ENCODE measurements around the gene LACTB.

LACTB gene

DNA sequence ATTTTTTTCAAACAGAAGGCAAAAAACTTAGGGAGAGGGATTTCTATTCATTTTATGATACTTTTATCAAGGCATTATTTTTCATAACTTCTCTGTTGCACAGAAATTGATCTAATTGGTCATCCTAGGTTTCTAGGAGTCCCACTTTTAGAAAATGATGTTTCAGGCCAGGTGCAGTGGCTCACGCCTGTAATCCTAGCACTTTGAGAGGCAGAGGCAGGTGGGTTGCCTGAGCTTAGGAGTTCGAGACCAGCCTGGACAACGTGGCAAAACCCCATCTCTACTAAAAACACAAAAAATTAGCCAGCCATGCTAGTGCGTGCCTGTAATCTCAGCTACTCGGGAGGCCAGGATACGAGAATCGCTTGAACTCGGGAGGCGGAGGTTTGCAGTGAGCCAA, 2.8 kb downstream of the LACTB start:
- no peak for DNase-seq (ENCODE audit: low read depth in 2 of 2)

DNA sequence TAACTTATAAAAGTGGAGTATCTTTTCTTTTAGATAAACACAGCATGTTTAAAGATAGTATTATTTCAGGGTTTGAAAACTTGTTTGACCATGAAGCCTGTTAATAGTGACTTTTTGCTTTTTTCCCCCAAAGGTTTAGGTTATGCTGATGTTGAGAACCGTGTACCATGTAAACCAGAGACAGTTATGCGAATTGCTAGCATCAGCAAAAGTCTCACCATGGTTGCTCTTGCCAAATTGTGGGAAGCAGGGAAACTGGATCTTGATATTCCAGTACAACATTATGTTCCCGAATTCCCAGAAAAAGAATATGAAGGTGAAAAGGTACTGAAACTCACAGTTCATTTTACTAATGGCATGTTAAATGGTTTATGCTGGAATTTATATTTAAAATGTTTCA, 5.1 kb downstream of the LACTB start:
- no peak for DNase-seq (ENCODE audit: low read depth in 2 of 2)

DNA sequence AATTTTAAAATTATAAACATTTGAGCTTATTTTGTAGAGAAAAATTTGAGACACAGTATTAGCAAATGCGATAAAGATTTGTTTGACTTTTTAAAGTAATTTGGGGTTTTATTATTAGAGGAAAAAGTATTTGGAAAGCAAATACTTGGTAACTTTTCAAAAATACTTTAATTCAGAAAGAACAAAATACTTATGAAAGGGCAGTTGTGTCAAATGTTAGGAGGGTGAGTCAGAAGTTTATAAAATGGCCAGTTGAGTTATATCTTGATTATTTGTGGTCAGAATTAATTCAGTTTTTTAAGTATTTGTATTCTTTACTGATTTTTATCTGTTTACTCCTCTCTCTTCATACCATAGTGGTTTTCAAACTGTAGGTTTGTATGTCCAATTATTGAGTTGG, 12.1 kb downstream of the LACTB start:
- no peak for DNase-seq (ENCODE audit: low read depth in 2 of 2)

DNA sequence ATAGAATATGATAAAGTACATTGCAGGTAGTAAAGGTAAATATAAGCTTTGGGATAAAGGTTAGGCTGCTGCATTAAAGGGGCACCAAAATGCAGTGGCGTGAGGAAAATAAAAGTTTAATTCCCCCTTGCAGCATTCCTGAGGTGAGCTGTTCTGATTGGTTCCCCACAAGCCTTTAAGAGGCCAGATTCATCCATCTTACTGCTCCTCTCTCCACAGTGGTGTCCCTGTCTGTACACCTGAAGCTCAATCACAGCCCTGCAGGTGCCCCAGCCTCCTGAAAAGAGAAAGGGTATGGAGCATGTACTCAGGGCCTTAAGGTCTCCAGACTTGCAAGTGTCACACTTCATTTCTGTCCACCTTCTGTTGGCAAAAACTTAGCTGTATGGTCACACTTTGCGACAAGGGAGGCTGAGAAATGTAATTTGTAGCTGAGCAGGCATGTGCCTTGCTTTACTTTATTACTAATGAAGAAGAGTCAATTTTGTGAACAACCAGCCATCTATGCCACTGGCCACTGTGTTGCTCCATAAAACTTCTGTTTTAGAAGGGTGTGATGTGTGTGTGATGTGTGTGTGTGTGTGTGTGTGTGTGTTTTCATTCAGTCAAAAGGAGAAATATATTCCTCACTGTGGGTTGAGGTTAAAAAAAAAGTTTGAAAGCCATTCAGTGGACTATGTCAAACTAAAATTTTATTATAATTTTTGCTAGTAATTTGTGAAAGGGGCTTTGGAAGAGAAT, 12.8 kb downstream of the LACTB start:
- no peak for DNase-seq (ENCODE audit: low read depth in 2 of 2)

DNA sequence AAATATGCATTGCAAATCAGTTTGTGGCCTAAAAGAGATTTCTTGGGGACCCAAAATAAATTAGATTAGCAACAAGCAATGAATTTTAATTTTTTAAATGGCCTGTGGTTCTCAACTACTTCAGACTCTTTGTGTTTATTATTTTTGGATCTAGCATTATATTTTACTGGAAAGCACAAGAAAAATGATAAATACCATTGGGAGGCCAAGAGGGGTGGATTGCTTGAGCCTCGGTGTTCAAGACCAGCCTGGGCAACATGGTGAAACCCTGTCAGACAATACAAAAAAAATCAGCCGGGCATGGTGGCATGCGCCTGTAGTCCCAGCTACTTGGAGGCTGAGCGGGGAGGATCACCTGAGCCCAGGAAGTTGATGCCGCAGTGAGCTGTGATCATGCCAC, 13.6 kb downstream of the LACTB start:
- DNase-seq (ENCODE audit: low read depth in 2 of 2), result no peak

- DNase-seq (ENCODE audit: low read depth in 2 of 2), result no peak
Observed at GRCh38 chr15:63135804-63136203, 14.1 kb downstream of the LACTB start.

- DNase-seq (ENCODE audit: low read depth in 2 of 2), result no peak
Observed at GRCh38 chr15:63136742-63137141, 15.1 kb downstream of the LACTB start.

DNA sequence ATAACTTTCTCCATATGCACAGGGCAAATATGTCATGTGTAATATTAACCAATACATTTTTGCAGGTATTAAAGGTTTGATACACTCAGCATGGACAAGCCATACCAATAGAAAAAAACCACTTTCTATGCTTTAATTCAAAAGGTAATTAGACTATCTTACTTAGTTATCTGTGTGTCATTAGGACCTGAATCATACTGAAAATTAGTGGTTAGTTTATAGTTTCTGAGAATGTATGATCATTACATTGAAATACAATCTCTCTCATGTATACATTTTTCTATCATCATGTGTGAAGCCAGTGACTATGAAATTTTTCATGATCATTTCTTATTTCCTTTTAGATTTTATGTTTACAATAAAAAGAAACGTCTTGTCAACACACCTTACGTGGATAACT, 19.3 kb downstream of the LACTB start:
- DNase-seq (ENCODE audit: low read depth in 2 of 2), result no peak

- no peak for DNase-seq (ENCODE audit: low read depth in 2 of 2)
Observed at GRCh38 chr15:63145426-63145825, 23.8 kb downstream of the LACTB start.

DNA sequence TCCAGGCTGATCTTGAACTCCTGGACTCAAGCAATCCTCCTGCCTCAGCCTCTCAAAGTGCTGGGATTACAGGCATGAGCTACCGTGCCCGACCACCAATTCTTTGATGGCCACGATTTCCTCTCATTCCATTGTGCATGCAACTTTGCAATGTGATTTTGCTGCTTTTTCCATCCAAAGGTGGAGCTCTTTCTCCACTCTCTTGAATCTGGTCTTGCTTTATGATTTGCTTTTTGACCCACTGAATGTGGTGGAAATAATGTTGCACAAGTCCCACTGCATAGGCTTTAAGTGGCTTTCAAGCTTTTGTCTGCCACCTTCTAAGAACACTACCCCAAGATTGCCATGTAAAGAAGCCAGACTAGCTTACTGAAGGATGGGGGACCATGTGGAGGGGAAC, 25.0 kb downstream of the LACTB start:
- DNase-seq (ENCODE audit: low read depth in 2 of 2), result no peak

GRCh38 chr15:63151665-63152064, 30.0 kb downstream of the LACTB start:
- DNase-seq (ENCODE audit: low read depth in 2 of 2), result no peak

DNA sequence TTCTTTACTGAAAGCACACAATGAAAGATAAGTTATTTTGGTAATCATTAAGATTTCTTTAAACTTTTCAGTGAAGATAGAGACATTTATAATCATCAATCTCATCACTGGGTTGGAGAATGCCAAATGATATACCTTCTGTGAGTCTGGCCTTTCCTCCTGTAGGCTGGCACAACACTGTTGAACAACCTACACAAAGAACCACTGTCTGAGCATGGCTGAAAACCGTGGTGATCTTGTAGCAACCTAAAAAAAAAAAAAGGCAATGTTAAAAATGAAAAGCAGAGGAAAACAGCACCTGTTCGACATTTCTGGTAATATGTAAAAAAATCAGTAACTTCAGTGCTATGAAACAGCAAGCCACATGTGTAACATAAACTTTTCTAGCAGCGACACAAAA, 33.8 kb downstream of the LACTB start:
- no peak for DNase-seq (ENCODE audit: low read depth in 2 of 2)

GRCh38 chr15:63156086-63156710, 34.5 kb downstream of the LACTB start:
- DNase-seq (ENCODE audit: low read depth in 2 of 2), result no peak

- no peak for DNase-seq (ENCODE audit: low read depth in 2 of 2)
Observed at GRCh38 chr15:63156755-63157117, 35.1 kb downstream of the LACTB start.

- peak; percentile 64 to 71 for DNase-seq (ENCODE audit: low read depth in 2 of 2)
Observed at GRCh38 chr15:63157118-63157843, 35.6 kb downstream of the LACTB start, which contains the start of gene RPS27L. TSS of gene RPS27L (minus strand) at chr15:63157477. CDS start at chr15:63157405, 72 bp downstream.

- DNase-seq (ENCODE audit: low read depth in 2 of 2), result no peak
Observed at GRCh38 chr15:63157891-63158431, 36.3 kb downstream of the LACTB start.

DNA sequence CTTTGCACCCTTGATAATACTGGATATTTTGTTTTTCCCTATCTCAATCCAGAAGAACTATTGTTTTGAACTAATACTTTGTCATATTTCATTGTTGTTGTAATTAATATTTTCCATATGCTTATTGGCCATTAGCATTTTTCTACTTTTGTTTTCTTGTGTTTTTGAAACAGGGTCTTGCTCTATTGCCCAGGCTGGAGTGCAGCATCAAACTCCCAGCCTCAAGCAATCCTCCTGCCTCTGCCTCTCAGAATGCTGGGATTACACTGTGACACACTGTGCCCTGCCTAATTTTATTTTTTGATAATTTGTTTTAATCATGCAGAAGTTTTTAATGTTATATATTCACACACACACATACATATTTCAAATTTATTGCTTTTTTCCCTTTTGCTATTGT, 39.0 kb downstream of the LACTB start:
- no peak for DNase-seq (ENCODE audit: low read depth in 2 of 2)

GRCh38 chr15:63163217-63163616, 41.6 kb downstream of the LACTB start:
- no peak for DNase-seq (ENCODE audit: low read depth in 2 of 2)

- DNase-seq (ENCODE audit: low read depth in 2 of 2), result no peak
Observed at GRCh38 chr15:63165166-63165859, 43.7 kb downstream of the LACTB start.

DNA sequence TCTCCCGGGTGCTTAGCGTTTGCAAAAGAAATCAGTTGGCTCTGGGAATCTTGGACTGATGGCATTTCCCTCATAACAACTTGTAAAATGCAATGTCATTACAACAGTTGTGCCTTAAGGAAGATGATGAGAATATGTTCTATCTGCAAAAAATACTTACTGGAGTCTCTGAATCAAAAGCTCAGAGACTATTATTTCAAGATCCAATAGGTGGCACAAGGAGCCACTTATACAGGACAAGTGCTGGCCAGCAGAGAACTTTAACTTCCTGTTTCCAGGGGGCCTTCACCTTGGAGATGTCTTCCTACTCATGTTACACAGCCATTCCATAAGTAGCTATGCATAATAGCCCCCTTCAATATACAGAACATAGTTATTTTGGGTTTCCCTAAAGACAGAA, 44.6 kb downstream of the LACTB start:
- no peak for DNase-seq (ENCODE audit: low read depth in 2 of 2)

DNA sequence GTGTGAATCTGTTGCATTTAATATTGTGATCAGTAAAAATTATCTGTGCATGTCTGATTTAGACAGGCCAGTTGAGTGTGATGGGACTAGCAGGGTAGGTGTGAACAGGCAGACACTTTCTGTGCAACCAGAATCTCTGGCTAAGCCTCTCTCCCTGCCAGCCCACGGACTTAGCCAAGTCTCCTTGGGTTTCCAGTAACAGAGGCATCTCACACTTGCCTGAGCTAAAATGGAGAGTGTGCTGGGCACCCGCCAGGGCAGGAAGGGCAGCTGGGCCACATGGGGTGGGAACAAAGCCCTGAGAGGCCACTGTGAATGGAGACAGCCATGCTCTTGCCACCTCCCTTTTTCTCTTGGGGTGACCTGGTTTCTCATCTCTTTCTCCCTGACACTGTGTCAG, 48.1 kb downstream of the LACTB start:
- no peak for DNase-seq (ENCODE audit: low read depth in 2 of 2)

- DNase-seq (ENCODE audit: low read depth in 2 of 2), result no peak
Observed at GRCh38 chr15:63172376-63172775, 50.7 kb downstream of the LACTB start.
